ENCODE data around the gene NCAPG2.
A peak's percentile ranks its signal among the peaks of the same experiment; 100 is the strongest.

NCAPG2 gene

DNA sequence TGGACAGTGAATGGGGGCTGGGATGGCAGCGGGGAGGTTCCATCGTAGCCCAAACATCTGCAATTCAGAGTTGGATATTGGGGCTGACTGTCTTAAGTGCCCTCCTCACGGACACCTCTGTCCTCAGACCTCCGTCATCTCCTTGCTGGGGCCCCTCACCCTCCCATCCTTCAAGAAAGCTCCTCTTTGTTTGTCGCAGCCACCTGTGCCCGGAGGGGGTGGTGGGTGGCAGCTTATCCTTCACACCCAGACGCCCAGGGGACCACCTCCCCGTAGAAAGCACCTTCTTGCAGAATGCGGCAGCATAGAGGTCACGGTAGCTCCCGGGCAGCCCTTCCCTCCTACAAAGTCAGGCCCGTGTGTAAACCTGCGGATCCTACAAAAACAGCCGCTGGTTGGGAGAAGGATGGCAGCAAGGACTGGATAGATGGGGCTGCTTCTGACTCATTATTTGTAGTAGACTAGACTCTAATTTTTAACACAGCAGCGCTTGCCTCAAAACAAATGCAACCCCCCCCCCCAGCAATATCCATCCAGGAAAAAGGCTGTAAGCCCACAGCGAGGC lies 115.6 kb downstream of the NCAPG2 start:
- no peak for DNase-seq

DNA sequence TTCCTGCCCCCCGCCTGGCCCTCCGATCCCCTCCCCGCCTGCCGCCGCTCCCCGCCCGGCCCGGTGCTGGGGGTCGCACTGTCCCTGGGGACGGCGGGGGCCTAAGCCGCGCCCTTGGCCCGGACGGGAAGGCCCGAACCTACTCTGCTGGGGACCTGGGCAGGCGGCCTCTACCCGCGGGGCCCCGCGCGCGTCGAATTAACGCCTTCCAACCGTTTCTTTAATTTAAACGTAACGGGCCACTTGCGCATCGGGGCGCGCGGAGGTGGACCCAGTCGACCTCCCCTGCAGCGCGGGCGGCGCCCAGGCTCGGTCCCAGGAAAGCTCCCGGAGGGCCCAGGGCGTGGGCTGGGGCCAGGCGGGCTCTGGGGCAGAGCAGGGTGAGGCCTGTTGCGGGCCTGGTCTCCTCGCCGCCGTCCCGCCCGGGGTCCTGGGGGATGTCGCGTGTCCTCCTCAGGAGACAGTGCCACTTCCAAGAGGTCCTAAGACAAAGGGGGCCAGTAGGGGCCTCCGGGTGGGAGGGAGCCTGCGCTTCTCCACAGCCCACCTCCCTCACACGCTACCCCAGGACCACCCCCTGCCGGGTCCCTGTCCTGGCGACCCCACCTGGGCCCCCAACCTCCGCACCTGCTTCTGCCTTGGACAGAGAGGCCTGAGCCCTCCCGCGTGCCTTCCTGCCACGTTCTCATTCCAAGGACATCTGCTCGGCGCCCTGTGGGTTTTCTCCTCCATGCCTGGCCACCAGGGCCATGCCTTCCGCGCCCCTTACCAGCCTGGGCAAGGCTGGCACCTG lies 116.3 kb downstream of the NCAPG2 start:
- DNase-seq: no peak

DNA sequence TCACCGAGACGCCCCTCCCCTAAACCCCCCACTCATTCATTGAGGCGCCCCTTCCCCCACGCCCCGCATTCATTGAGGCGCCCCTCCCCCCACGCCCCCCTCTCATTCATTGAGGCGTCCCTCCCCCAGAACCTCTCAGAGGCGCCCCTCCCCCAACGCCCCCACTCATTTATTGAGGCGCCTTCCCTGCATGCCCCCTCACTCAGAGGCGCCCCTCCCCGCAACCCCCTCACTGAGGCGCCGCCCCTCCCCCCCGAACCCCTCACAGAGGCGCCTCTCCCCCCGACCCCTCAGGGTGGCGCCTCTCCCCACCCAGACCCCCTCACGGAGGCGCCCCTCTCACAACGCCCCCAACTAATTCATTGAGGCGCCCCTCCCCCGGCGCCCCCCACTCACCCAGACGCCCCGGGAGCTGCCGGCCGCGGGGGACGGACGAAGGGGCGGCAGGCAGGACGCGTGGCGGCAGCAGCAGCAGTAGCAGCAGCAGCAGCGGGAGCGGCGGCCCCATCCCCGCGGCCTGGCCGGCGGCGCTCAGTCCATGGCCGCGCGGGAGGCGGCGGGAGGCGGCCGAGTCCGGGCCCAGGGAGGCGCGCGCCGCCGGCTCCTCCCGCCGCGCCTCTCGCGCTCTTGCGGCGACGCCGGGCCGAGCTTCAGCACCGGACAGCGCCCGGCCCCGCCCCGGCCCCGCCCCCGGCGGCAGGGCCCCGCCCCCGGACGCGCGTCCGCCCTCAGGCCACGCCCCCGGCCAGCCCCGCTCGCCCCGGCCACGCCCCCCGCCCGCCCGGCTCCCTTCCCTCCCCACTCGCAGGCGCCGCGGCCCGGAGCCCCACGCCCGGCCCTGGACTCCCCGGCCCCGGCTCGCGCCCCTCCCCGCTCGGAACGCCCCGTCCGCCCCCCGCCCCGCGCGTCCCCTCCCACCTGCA lies 117.2 kb downstream of the NCAPG2 start, which contains the start of gene PTPRN2:
Gene PTPRN2 (minus strand): TSS at position 662 of the 923 bp plus-strand sequence.
- DNase-seq: peak; percentile 14

DNA sequence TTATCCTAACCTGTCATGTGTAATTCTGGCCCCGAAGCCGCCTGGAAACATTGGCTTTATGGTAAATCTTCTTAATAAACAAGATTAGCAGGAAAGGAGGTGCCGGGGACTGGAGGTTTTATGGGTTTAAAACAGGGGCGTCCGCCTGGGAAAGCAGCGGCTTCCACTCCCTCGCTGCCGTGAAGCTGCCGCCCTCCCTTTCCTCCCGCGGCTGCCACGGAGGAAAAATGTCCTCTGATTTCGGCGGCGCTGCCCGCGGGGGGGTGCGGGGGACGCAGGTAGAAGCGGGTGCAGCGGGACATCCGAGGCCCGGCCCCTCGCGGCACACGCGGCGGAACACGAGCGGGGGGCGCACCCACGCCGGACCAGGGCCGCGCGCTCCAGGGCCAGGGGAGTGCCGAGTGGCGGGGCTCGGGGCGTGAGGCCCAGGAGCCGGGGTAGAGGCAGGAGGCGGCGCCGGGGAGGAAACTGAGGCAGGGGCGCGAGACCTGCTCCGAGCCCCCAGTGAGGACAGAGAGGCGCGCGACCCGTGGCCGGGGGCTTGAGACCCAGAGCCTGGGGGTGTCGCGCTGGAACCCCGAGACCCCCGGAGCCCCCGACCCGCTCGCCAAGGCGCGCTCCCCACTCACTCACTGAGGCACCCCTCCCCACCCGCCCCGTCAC lies 118.0 kb downstream of the NCAPG2 start:
- DNase-seq: no peak

DNA sequence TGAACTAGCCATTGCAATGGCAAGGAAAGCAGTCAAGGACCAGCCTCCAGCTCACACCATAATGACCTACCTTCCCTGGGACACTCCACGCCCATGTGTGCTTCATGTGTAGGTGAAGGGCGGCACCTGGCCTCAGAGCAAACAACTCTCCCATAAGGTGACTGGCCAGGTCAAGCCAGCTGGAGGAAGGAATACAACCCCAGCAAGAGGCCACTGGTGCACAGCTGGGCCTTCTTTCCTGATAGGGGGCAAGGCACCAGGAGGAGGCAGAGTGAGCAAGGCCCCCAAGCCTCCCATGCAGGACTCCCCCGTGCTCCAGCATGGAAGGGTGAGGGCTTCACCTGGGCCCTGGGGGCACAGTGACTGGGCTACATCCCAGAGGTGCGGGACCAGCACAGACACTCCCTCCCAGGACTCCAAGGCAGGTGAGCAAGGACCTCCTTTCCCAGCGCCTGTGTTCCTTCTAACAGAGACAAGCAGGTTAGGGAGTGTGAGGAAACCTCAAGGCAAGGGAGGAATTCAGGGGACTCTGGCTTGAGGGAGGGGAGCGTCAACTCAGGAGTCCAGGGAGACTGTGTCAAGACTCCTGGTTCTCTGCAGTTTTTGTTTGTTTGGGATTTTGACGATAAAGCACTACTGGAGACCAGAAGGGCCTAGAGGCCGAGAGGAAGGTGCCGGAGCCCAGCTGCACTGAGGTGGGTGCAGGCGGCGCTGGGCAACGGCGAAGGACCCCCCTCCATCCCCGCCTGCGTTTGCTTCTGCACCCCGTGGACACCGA lies 118.7 kb downstream of the NCAPG2 start:
- no peak for DNase-seq

DNA sequence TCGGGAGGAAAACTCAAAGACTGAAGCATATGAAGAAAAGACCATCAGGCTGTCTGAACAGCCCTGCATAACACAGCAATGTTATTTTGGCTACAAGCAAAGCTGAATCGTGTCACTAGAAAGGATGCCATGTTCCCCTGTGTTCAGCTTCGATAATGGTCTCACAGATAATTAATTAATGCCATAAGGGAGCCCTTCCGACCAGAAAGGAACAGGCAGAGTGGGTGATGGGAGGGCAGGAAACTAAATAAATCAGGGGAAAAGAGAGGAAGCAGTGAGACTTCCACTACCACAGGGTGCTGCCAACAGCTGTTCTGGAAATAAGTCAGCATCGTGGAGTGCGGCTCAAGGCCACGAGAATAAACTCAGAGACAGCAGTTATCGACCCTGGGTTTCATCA lies 120.2 kb downstream of the NCAPG2 start:
- no peak for DNase-seq

DNA sequence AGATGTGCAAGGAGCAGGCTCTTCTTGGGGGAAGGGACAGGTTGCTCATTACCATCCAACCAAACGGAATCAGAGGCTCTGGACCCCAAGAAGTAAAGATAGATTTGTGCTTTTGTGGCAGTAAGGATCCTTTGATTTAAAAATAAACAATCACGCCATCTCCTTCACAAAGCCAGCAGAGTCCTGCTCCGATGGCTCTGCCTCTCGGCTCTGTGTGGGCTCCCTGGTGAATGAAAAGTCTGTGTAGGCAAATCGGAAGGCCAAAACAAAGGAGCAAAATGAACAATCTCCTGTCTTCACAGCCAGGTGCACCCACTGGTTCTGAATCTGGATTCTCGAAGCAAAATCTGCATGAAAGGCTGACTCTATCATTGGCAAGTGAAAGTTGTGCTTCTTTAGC lies 120.8 kb downstream of the NCAPG2 start:
- DNase-seq: no peak

DNA sequence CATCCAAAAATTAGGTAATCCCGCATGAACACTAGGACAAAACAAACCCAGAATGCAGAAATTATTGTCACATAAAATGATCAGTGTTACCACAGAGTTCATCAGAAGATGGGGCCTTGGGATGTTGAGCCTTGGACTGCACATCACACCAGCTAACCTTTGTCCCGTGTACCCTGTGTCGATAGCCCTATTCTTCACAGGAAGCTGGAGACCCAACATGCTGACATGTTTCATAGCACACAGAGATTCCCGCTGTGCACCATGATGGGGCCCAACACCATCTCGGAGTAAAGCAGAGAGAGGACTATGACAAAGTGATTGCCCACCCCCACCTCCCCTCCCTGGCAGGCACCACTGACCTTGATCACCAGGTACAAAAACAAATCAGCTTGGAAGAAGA lies 121.5 kb downstream of the NCAPG2 start:
- DNase-seq: no peak

DNA sequence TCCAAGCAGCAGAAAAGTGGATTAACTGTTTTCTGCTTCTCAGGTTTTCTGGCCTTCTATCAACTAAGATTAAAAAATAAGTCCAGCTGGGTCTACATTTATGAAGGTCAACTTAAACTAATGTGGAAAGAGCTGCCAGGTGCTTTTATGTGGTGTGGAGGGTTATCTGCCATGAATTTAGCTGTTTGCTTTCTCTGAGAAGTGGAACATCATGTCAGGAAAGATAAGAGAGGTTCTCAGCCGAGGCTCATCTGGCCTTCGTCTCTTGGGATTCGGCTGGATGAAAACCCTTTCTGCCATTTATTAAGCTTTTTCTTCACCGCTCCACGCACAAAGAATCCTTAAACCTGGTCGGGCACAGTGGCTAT lies 122.5 kb downstream of the NCAPG2 start:
- DNase-seq: no peak

DNA sequence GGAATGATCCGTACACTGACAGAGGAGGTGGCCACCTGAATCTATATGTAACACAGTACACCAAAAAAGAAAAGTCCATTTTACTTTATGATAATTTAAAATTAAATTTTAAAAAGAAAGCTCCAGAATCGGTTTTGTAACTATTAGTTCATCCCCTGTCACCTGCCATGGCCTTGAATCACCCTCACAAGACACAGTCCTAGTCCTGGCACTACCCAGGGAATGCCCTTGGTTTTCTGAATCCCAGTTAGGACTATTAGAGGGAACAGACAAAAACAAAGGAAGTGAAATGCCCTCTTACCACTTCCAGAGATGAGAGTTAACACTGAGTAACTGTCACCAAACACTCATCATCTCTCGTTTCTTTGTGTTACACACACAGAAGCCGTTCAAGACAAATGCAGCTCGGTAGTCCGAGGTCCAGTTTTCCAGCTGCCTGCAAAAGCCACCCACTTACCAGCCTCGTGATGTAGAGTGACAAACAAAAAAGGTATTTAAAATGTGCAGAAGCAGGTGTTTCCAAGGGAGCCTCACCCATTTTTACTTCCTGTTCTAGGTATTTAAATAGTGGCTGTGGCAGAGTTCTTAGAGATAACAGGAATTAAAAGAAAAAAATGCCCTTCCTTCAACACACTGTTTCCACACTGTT lies 123.0 kb downstream of the NCAPG2 start:
- no peak for DNase-seq
